SH-SY5Y (cell line): Measurements from ENCODE around the gene CDK5.

Experiments
- GATA2 ChIP-seq: IDR thresholded peaks from 2 replicates; pipeline ENCODE4 v1.6.1; 2011; ENCODE audit warnings: mild to moderate bottlenecking, low read depth, low read length
- GATA3 ChIP-seq: IDR thresholded peaks from 2 replicates; pipeline ENCODE4 v1.6.1; 2011; ENCODE audit warnings: low read depth, mild to moderate bottlenecking, low read length, moderate library complexity

Gene CDK5

DNA sequence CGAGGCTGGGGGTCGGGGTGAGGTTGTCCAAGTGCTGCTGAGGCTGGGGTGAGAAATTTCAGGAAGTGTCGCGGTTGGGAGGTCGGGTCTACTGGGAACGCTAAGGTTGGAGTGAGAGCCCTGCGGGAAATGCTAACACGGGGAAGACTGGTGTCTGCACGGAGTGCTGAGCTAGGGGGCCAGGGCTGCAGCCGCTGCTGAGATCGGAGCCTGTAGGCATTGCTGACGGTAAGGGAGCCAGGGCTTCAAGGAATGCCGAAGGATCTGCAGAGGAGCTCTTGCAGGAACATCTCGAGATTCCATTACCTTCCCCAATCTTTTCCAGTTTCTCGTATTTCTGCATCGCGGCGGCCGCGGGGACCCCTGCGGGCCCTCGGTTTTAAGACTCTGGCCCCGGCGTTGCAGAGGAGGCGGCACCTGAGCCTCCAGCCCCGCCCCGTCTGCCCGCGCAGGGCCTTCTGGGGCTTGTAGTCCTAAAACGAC is at the start of gene CDK5:
CDK5 (minus strand) TSS at position 392 of the 483 bp plus-strand sequence; CDS start at position 343, 49 bp downstream.
- TF ChIP-seq GATA2 (no peak), GATA3 (no peak)

DNA sequence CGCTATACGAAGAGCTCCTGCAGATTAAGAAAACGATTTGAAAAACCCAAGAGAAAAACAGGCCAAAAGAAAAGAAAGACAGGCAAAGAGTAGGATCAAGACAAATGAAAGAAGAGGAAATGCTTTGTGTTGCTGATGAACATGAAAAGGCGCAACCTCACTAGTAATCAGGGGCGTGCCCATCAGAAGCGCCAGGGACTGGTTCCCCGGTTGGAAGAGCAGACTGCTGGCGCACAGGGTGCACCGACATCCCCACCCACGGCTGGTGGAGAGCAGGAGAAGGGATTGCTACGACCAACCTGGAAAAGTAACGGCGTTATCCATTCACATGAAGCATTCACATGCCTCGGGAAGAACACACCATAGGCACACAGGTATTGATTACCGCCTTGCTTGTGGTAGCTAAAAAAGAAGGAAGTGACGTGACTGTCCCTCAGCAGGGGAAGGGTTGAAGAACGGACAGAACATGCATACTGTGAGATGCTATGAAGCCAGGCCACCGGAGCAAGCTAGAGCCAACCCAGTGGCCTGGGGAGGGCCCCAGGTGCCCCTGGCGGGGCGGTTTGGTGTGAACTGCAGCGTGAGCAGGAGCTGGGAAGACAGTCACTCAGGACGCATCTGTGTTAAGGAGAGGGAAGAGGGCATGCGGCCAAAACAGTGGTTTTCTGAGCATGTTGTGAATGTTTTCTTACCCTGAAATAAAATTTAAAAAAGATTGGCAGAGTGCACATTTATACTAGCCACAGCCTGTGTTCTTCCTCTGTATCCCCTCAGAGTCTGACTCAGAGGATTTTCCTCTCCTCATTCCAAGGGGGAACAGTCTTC is 46.9 kb upstream of the CDK5 start:
- TF ChIP-seq GATA3 (no peak), GATA2 (no peak)

DNA sequence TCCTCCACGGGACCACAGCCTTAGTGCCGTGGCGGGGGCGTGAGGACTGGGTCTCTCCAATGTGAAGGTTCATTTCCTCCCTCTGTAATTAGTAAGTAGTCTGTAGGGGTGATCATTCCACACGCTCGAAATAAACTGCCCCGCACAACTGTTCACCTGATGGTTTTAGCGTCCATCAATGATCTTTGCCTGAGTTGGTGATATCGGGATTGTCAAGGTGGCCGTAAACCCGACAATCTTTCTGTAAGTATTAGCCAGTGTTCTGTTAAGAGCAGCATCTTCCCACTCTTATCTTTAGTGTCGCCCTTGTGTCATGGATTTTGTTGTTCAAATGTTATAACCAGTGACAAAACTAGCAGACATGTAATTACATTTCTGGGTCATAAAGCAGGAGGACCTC is 46.3 kb upstream of the CDK5 start:
- no peak for TF ChIP-seq GATA3
- TF ChIP-seq GATA2, result no peak

DNA sequence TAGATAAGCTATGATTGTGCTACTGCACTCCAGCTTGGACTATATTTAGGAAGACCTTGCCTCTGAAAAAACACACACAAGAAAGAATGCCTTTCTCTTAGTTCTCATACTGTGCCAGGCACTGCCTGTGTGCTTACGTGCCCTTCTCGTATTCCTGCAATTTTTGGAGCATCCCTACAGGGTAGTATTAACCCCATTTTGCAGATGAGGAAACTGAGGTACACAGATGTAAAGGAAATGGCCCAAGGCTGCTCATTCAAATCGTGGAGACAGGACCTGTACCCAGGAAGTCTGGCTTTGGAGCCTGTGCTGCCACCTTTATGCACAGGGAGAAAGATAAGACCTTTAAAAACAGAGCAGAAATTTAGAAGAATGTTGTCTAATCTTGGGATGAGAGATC is 45.3 kb upstream of the CDK5 start:
- TF ChIP-seq GATA3 (no peak), GATA2 (no peak)

DNA sequence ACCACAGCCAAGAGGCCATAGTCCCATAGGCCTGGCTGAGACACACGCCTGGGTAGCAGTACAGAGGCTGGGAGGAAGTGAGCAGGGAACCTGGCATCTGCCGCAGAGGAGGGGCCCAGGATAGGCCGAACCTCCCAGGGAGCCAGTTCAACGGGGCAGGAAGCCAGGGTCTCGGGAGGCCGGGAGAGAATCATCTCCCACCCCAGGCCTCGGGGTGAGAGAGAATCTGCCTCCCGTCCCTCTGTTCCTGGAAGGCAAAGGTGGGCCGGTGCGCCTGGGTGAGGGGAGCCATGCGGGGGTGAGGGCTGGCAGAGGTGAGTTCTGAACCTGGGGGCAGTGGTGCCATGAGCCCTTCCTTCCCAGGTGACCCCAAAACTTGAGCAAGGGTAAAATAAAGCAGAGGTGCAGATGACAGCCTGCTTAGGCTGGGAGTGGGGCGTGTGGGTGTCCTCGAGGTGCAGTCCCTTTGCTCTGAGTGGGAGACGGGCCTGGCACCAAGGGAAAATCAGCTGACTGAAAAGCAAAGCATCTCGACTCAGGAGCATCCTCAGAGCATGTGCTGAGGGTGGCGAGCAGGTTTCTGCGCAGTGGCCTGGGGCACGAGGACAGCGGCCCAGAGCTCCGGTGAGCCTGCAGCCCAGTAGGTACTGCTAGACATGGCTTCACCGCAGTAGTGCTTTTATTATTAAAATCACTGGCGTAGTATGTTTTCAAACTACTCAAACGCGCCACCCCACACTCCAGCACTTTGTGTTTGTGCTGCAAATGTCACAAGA is 44.1 kb upstream of the CDK5 start:
- TF ChIP-seq GATA3 (no peak), GATA2 (no peak)

DNA sequence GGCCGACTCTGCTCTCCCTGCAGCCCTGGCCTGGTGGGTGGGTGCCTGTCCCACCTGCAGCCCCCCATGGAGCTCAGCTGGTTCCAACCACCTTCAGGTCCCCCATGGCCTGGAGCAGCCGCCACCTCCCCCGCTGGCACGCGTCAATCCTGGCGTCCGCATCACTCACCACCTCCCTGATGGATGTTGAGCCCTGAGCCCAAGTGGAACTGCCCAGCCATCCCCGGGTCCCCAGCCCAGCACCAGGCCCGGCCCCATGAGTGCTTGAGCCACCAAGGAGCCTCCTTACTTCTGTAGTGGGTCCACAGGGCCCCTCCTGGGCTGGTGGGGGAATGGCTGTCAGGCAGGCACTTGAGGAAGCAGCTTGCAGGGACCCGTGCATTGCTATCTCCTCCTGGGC is 43.2 kb upstream of the CDK5 start:
- TF ChIP-seq GATA2 (no peak), GATA3 (no peak)

DNA sequence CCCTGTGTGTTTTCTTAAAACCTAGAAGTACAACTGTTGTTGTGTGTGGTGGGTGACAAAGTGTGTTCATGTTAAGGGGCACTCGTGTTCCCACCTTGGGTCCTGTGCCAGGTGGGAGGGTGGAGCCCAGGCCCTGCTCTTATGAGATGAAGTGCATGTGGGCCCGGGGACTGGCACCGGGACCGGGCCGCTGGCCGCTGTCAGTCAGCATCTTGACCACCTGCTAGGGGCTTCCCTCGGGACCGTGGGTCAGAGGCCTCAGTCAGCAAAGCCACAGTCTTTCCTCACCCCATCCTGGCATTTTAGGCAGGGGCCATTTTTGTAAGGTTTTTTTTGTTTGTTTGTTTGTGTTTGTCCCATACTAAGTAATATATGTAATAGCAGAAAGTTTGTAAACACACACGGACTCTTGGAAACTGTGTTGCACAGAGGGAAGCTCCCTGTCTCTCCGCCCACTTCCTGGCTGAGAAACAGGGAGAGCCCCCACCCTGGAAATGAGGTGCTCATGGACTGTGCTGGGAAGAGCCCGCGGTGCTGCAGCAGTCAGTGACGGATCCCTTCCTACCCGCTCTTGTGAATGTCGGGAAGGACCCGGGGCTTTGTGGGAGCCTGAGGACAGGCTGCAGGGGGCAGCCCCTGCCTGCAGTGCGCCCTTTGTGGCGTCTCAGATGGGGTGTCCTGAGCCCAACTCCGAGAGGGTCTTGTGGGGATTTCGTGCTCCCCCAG is 42.0 kb upstream of the CDK5 start:
- TF ChIP-seq GATA2 (no peak), GATA3 (no peak)

DNA sequence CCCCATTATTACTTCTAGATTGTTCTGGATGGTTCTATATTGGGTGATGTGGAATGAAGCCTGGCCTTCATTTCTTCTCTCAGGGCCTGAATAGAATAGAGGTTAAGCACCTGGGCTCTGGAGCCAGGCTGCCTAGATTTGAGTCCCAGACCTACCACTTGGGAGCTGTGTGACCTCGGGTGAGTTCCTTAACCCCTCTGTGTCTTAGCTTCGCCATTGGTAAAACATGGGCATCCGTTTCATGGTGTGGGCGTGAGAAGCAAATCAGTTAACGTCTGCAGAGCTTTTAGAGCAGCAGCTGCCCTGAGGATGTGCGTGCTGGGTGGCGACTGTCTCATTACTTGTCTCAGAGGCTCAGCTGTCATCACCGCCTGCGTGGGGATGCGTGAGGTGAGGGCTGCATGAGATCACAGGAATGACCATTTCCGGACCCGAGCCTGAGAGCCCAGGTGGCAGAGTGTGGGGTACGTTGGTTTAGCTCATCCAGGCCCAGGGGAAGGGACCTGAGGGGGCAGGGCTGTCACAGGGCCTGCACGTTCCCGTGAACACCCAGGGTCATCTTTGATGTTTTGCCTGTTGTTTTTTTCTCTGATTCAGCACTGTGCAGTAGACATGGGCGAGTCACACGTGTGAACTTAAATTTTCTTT is 38.3 kb upstream of the CDK5 start:
- TF ChIP-seq GATA2 (no peak), GATA3 (no peak)

DNA sequence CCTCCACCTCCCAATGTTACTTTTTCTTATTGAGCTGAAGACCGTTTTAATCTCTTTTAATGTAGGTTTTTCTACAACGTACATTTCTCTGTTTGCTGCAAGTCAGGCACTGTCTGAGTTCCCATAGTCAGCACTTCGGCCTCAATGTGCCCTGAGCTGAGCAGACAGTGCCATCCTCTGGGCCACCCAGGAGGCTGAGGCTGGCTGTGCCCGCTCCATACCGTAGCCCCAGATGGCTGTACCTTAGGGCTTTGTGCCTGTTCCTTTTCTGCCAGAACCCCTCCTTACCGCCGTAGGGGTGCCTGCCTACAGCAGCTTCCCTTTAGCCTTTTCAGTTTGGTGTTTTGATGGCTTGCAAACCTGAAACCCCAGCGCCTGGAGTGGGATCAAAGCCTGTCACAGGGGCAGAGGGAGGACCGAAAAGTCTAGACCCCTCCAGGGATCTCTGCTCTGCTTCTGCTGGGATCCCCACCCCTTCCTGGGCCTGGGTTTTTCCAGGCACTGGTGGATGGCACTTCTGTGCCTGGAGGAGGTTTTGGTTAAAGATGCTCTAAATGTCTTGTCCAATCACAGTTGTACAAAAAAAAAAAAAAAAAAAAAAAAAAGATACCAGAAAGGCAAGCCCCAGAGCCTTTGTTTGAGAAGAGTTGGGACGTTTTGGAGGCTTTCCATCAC is 37.6 kb upstream of the CDK5 start:
- TF ChIP-seq GATA2 (no peak), GATA3 (no peak)

DNA sequence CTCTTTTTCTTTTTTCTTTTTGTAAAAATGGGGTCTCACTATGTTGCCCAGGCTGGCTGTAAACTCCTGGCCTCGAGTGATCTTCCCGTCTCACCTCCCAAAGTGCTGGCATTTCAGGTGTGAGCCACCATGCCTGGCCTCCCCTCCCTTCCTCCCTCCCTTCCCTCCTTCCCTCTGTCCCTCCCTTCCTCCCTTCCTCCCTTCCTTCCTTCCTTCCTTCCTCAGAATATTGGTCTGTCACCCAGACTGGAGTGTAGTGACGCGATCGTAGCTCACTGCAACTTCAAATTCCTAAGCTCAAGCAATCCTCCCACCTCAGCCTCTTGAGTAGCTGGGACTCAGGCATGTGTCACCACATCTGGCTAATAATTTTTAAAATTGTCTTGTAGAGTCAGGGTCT is 37.0 kb upstream of the CDK5 start:
- TF ChIP-seq GATA3 (no peak), GATA2 (no peak)

DNA sequence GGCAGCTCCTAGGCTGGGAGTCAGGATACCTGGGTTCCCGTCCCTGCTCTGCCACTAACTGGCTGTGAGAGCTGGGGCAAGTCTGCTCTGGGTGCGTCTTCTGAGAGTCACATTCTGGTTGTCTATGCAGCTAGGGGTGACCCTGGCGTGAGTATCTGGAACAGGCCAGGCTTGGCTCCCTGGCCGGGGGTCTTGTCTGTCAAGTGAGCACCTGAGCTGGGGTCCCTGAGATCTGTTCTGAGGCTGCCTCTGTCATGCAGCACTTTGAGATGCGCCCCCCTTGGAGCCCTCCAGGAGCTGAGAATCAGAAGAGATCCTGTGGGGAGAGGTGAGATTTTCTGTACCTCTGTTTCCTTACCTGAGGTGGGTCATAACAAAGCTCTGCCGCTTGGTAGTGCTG is 36.1 kb upstream of the CDK5 start:
- no peak for TF ChIP-seq GATA3
- TF ChIP-seq GATA2, result no peak

DNA sequence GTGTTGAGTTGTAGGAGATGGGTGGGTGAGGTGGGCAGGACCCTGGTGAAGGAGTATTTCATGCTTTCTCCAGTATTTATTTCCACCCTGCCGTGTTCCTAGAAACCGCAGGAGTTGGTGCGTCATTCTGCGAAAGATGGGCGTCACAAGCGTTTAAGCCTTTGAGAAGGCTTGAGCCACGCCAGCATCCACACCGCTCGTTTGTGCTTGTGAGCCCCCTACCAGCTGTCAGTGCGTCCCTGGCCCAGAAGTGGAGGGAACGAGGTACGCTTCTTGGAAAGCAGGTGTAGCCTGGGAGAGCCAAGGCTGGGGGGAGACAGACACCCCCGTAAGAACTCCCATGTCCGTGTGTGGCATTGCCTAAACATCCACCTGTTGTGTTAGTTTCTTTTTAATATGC is 34.3 kb upstream of the CDK5 start:
- TF ChIP-seq GATA3 (no peak), GATA2 (no peak)

DNA sequence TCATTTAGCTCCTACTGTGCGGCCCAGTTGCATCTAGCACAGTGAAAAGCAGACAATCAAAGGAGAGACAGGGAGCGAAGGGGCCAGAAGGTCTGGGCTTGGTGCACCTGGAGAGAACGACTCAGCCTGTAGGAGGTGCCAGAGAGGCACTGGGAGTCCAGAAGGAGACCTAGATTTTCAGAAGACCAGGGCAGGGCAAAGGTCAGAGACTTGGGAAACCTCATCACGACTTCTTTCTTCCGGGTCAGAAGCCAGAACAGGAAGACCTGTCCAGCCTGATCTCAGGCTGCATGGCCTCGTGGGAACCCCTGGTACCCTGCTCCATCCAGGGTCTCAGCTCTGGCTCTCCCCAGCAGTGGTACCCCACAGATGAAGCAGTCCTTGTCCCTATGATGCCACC is 33.7 kb upstream of the CDK5 start:
- TF ChIP-seq GATA2 (no peak), GATA3 (no peak)

DNA sequence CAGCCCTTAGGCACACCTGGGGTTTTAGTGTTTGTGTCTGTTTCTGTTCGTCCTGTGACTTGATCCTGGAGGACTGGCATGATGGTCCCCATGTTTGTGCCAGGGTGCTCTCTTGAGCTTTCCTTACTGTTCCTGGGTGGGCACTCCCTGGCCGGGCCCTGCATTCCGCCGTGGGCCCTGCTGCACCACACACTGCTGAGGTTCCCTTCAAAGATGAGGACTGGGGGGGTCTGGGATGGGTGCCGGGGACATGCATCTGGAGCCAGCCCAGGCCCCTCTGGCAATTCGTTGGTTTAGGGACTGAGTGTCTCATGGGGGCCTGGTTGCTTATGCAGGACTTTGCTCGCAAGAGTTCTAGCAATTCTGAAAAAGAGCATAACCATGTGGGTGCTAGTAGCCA is 33.3 kb upstream of the CDK5 start:
- TF ChIP-seq GATA2, result no peak
- no peak for TF ChIP-seq GATA3
